Measurements from ENCODE around the gene FBXO42. TPM values are rescaled to one million over a fixed set of nuclear protein-coding genes. Genes with fewer than 3 reads are reported as not detected.

The FBXO42 gene
- total RNA-seq, 1 donor = 16.3 TPM

- peak; percentile 97 for DNase-seq (ENCODE audit: insufficient read length, low spot score, missing footprints)
- TF ChIP-seq, protein P1, sequence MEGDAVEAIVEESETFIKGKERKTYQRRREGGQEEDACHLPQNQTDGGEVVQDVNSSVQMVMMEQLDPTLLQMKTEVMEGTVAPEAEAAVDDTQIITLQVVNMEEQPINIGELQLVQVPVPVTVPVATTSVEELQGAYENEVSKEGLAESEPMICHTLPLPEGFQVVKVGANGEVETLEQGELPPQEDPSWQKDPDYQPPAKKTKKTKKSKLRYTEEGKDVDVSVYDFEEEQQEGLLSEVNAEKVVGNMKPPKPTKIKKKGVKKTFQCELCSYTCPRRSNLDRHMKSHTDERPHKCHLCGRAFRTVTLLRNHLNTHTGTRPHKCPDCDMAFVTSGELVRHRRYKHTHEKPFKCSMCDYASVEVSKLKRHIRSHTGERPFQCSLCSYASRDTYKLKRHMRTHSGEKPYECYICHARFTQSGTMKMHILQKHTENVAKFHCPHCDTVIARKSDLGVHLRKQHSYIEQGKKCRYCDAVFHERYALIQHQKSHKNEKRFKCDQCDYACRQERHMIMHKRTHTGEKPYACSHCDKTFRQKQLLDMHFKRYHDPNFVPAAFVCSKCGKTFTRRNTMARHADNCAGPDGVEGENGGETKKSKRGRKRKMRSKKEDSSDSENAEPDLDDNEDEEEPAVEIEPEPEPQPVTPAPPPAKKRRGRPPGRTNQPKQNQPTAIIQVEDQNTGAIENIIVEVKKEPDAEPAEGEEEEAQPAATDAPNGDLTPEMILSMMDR (IDR thresholded peaks at IDR 0.05; ENCODE audit: extremely low read depth, low read depth, low read length) = no peak
- Histone ChIP-seq H3K27me3 (ENCODE audit: insufficient read depth, low read length) (no peaks in the 10 kb centered on the region), H3K4me2 (ENCODE audit: insufficient read depth, low read length) (peak within 1 kb of the TSS; percentile 98), H3K4me3 (ENCODE audit: insufficient read depth, low read length) (peak within 1 kb of the TSS; percentile 84), H2AFZ (ENCODE audit: low read length) (peak within 1 kb of the TSS; percentile 95), H3K79me2 (ENCODE audit: insufficient read depth, low read length) (no peaks in the 10 kb centered on the region), H4K20me1 (ENCODE audit: insufficient read depth, low read length) (no peaks in the 10 kb centered on the region), H3K27ac (ENCODE audit: low read depth, low read length) (peak within 1 kb of the TSS; percentile 57), H3K4me1 (ENCODE audit: insufficient read depth, low read length) (peaks cover 19% of the 10 kb centered on the region), H3K36me3 (ENCODE audit: insufficient read depth, low read length) (no peaks in the 10 kb centered on the region), H3K9me3 (ENCODE audit: low read depth, low read length) (no peaks in the 10 kb centered on the region)
These were observed 115.6 kb downstream of the FBXO42 start, which contains the start of gene CPLANE2 for GRCh38 chr1:16236511-16237342. TSS of gene CPLANE2 (minus strand) at chr1:16237183. CDS start at chr1:16236742, 441 bp downstream.

DNA sequence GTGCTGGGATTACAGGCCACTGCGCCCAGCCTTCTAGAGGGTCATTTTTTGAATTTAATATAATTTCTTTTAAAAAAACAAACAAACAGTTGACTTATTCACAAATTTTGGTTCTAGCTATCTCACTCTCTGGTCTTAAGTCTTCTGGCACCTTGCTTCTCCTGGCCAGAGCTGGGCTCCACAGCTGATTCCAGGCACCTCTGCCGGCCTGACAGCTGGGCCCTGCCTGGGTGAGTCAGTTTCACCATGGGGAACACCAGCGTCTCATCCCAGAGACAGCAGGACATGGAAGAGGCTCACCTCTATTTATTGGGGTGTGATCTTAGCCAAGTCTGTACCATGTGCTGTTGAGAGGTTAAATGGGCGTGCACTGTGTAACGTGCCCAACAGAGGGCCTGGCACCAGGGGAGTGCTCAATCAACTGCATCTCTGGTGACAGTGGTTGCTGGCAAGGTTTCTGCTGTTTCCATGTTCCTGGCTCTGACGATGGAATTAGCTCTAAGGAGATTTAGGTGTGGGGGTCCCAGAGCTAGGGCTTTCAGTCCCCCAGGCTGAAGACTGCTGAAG is 116.3 kb downstream of the FBXO42 start:
- Histone ChIP-seq H3K4me3 (ENCODE audit: insufficient read depth, low read length) (peak overlapping the region; percentile 84), H2AFZ (ENCODE audit: low read length) (no peak overlapping the region), H3K4me2 (ENCODE audit: insufficient read depth, low read length) (peak overlapping the region; percentile 98), H3K27ac (ENCODE audit: low read depth, low read length) (no peak overlapping the region), H3K4me1 (ENCODE audit: insufficient read depth, low read length) (peaks cover 19% of the 10 kb centered on the region), H3K36me3 (ENCODE audit: insufficient read depth, low read length) (no peaks in the 10 kb centered on the region), H3K9me3 (ENCODE audit: low read depth, low read length) (no peaks in the 10 kb centered on the region), H4K20me1 (ENCODE audit: insufficient read depth, low read length) (no peaks in the 10 kb centered on the region), H3K27me3 (ENCODE audit: insufficient read depth, low read length) (no peaks in the 10 kb centered on the region), H3K79me2 (ENCODE audit: insufficient read depth, low read length) (no peaks in the 10 kb centered on the region)
- TF ChIP-seq, protein P1 (IDR thresholded peaks at IDR 0.05; ENCODE audit: extremely low read depth, low read depth, low read length) = peak; percentile 32
- DNase-seq (ENCODE audit: insufficient read length, low spot score, missing footprints) = peak; percentile 93

DNA sequence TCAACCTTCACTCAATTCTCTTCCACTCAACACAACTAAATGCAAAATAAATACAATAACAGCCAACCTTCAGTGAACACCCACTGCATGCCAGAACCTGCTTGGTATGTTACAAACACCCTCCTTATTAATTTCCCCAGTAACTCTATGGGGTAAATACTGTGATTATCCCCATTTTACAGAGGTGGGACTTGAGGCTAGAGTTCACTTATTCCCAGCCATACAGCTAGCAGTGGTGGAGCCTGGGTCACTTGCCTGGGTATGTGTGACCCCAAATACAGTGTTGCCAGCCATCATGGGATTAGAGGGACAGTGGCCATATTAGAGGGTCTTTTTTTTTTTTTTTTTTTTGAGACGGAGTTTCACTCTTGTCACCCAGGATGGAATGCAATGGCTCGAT is 116.9 kb downstream of the FBXO42 start:
- Histone ChIP-seq H3K4me2 (ENCODE audit: insufficient read depth, low read length) (no peak overlapping the region), H2AFZ (ENCODE audit: low read length) (no peak overlapping the region), H3K4me1 (ENCODE audit: insufficient read depth, low read length) (peaks cover 19% of the 10 kb centered on the region), H3K27me3 (ENCODE audit: insufficient read depth, low read length) (no peaks in the 10 kb centered on the region), H3K27ac (ENCODE audit: low read depth, low read length) (no peak overlapping the region), H4K20me1 (ENCODE audit: insufficient read depth, low read length) (no peaks in the 10 kb centered on the region), H3K79me2 (ENCODE audit: insufficient read depth, low read length) (no peaks in the 10 kb centered on the region), H3K4me3 (ENCODE audit: insufficient read depth, low read length) (no peak overlapping the region), H3K9me3 (ENCODE audit: low read depth, low read length) (no peaks in the 10 kb centered on the region), H3K36me3 (ENCODE audit: insufficient read depth, low read length) (no peaks in the 10 kb centered on the region)
- TF ChIP-seq, protein P1 (IDR thresholded peaks at IDR 0.05; ENCODE audit: extremely low read depth, low read depth, low read length) = no peak
- DNase-seq (ENCODE audit: insufficient read length, low spot score, missing footprints) = no peak

DNA sequence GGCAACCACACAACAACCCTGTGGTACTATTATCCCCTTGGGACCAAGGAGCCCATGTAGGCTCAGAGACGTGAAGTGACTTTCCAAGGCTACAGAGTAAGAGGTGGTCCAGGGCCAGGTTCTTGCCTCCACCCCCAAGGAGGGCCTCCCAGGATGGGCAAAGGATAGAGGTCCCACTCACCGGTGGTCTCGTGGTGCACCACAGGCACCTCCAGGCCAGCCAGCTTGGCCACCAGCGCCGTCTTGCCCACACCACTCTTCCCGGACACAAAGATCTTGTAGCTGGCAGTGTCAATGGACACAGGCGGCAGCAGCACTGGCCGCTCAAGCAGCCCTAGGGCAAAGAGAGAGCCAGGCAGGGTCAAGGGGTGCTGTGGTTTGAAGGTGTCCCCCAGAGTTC is 118.8 kb downstream of the FBXO42 start:
- no peak overlapping the region for H3K4me3 ChIP-seq (ENCODE audit: insufficient read depth, low read length)
- H3K79me2 ChIP-seq (ENCODE audit: insufficient read depth, low read length) = no peaks in the 10 kb centered on the region
- peaks cover 19% of the 10 kb centered on the region for H3K4me1 ChIP-seq (ENCODE audit: insufficient read depth, low read length)
- no peaks in the 10 kb centered on the region for H3K27me3 ChIP-seq (ENCODE audit: insufficient read depth, low read length)
- H3K9me3 ChIP-seq (ENCODE audit: low read depth, low read length) = no peaks in the 10 kb centered on the region
- no peaks in the 10 kb centered on the region for H4K20me1 ChIP-seq (ENCODE audit: insufficient read depth, low read length)
- H3K4me2 ChIP-seq (ENCODE audit: insufficient read depth, low read length) = no peak overlapping the region
- peak; percentile 69 for DNase-seq (ENCODE audit: insufficient read length, low spot score, missing footprints)
- H2AFZ ChIP-seq (ENCODE audit: low read length) = no peak overlapping the region
- TF ChIP-seq, protein P1 (IDR thresholded peaks at IDR 0.05; ENCODE audit: extremely low read depth, low read depth, low read length) = no peak
- no peaks in the 10 kb centered on the region for H3K36me3 ChIP-seq (ENCODE audit: insufficient read depth, low read length)
- no peak overlapping the region for H3K27ac ChIP-seq (ENCODE audit: low read depth, low read length)
